Uterus (tissue), 2 donors: ENCODE results near the gene SARS1.

Source experiments
- POLR2A ChIP-seq, 2 donors: fragments of 450-650 bp; IDR thresholded peaks; one replicate each; pipeline ENCODE4 v1.6.1; 2016; ENCODE audit warnings: antibody characterized with exemption in 2 of 2, mild to moderate bottlenecking in 1 of 2, moderate library complexity in 1 of 2
- TF ChIP-seq, protein P1 (sequence below), 4 experiments: fragments of 200-600 bp in 2 of 4; fragments of 450-650 bp in 2 of 4; sonication (generic) in 2 of 4; IDR thresholded peaks; one replicate each; pipeline ENCODE4 v1.5.1; 2016 to 2019; ENCODE audit warnings: antibody characterized with exemption in 4 of 4, mild to moderate bottlenecking in 2 of 4, moderate library complexity in 1 of 4

DNA sequence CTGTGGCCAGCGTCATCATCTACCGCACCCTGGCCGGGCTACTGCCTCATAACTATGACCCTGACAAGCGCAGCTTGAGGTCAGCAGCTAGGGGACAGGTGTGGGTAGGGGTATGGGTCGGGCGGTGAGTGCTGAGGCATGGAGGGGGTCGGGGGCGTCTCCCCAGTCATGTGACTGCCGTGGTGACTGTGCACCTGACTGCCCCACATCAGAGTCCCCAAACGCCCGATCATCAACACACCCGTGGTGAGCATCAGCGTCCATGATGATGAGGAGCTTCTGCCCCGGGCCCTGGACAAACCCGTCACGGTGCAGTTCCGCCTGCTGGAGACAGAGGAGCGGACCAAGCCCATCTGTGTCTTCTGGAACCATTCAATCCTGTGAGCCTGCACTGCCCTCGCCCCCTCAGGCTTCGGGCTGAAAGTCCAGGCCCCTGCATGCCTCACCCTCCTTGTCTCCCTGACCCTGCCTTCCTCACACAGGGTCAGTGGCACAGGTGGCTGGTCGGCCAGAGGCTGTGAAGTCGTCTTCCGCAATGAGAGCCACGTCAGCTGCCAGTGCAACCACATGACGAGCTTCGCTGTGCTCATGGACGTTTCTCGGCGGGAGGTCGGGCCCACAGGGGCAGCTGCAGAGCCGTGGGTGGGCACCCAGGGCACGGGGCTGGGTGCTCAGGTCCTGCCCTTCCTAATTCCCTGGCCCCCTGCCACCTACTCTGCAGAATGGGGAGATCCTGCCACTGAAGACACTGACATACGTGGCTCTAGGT, 55.7 kb downstream of the SARS1 start:
- no peak for TF ChIP-seq POLR2A (IDR thresholded peaks at IDR 0.05)
- TF ChIP-seq, protein P1, sequence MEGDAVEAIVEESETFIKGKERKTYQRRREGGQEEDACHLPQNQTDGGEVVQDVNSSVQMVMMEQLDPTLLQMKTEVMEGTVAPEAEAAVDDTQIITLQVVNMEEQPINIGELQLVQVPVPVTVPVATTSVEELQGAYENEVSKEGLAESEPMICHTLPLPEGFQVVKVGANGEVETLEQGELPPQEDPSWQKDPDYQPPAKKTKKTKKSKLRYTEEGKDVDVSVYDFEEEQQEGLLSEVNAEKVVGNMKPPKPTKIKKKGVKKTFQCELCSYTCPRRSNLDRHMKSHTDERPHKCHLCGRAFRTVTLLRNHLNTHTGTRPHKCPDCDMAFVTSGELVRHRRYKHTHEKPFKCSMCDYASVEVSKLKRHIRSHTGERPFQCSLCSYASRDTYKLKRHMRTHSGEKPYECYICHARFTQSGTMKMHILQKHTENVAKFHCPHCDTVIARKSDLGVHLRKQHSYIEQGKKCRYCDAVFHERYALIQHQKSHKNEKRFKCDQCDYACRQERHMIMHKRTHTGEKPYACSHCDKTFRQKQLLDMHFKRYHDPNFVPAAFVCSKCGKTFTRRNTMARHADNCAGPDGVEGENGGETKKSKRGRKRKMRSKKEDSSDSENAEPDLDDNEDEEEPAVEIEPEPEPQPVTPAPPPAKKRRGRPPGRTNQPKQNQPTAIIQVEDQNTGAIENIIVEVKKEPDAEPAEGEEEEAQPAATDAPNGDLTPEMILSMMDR (IDR thresholded peaks at IDR 0.05): no peak
